IMR-90 (cell line): ENCODE data around the gene TTI1. TPM values are rescaled to one million over a fixed set of nuclear protein-coding genes. Genes with fewer than 3 reads are reported as not detected.

Experiments
- ATAC-seq: fragments of 200-7000 bp; cut with Tn5 transposase; 2 replicates; pipeline ENCODE4 v1.9.1; 2020; ENCODE audit warnings: low read depth, mild to moderate bottlenecking, moderate library complexity
- BruUV-seq: library from RNA; stranded (reverse); fragments of 400-500 nt; replicated peaks from 2 replicates; lab custom pipeline; 2021; lab: Mats Ljungman, UMichigan
- CTCF ChIA-PET: fragments of 300-600 bp; formaldehyde crosslinking; extraction: SDS; loops from one replicate; lab custom pipeline; 2021; ENCODE audit warnings: antibody characterized with exemption; lab: Yijun Ruan, JAX
- POLR2A ChIA-PET: fragments of 300-600 bp; sonication (Branson Sonifier 250); formaldehyde crosslinking; loops from one replicate; lab custom pipeline; 2022; ENCODE audit warnings: antibody characterized with exemption; ENCODE audit not compliant: unreplicated experiment; lab: Charles Lee
- DNase-seq: peaks from one replicate; pipeline ENCODE4 v3.0.0; 2013
- H2AFZ ChIP-seq: replicated peaks from 2 replicates; pipeline ENCODE3; 2013; ENCODE audit warnings: low read length, mild to moderate bottlenecking; ENCODE audit not compliant: poor library complexity
- H2AK5ac ChIP-seq: 2 replicates; pipeline ENCODE4 v1.6.1; 2013; ENCODE audit warnings: low read depth, low read length, inconsistent platforms
- H2AK9ac ChIP-seq: replicated peaks from 2 replicates; pipeline ENCODE3; 2013; ENCODE audit warnings: mild to moderate bottlenecking, low read depth, low read length, moderate library complexity; ENCODE audit not compliant: poor library complexity
- H2BK120ac ChIP-seq: 2 replicates; pipeline ENCODE4 v1.6.1; 2013; ENCODE audit warnings: low read depth, low read length, inconsistent platforms
- H2BK15ac ChIP-seq: 3 replicates; pipeline ENCODE4 v1.6.1; 2013; ENCODE audit warnings: low read depth, low read length, inconsistent platforms
- H2BK20ac ChIP-seq: 2 replicates; pipeline ENCODE4 v1.6.1; 2013; ENCODE audit warnings: low read depth, mild to moderate bottlenecking, inconsistent platforms, low read length, moderate library complexity
- H2BK5ac ChIP-seq: 2 replicates; pipeline ENCODE4 v1.6.1; 2013; ENCODE audit warnings: mild to moderate bottlenecking, low read depth, low read length, inconsistent platforms; ENCODE audit not compliant: poor library complexity, severe bottlenecking
- H3K14ac ChIP-seq: replicated peaks from 2 replicates; pipeline ENCODE4 v1.6.1; 2013; ENCODE audit warnings: low read depth, low read length, inconsistent platforms
- H3K18ac ChIP-seq: 2 replicates; pipeline ENCODE4 v1.6.1; 2013; ENCODE audit warnings: low read depth, low read length, control low read depth
- H3K23ac ChIP-seq: 2 replicates; pipeline ENCODE4 v1.6.1; 2013; ENCODE audit warnings: low read depth, low read length, inconsistent platforms
- H3K27ac ChIP-seq: 2 replicates; pipeline ENCODE4 v1.5.1; 2013; ENCODE audit warnings: mild to moderate bottlenecking, control low read depth, low read length; ENCODE audit not compliant: insufficient read depth
- H3K27me3 ChIP-seq: 2 replicates; pipeline ENCODE4 v1.6.1; 2013; ENCODE audit warnings: low read length; ENCODE audit not compliant: control insufficient read depth, insufficient read depth
- H3K36me3 ChIP-seq: 2 replicates; pipeline ENCODE4 v1.6.1; 2013; ENCODE audit warnings: low read length, mixed read lengths; ENCODE audit not compliant: control insufficient read depth, insufficient read depth
- H3K4ac ChIP-seq: 2 replicates; pipeline ENCODE4 v1.6.1; 2013; ENCODE audit warnings: low read depth, low read length, inconsistent platforms
- H3K4me1 ChIP-seq: 2 replicates; pipeline ENCODE4 v1.6.1; 2013; ENCODE audit warnings: low read length, mixed read lengths; ENCODE audit not compliant: control insufficient read depth, insufficient read depth
- H3K4me2 ChIP-seq: 2 replicates; pipeline ENCODE4 v1.6.1; 2013; ENCODE audit warnings: low read depth, mild to moderate bottlenecking, control low read depth, low read length, moderate library complexity
- H3K4me3 ChIP-seq: 2 replicates; pipeline ENCODE4 v1.5.1; 2013; ENCODE audit warnings: low read depth, mild to moderate bottlenecking, control low read depth, low read length, moderate library complexity; ENCODE audit not compliant: insufficient read depth
- H3K56ac ChIP-seq: 2 replicates; pipeline ENCODE4 v1.6.1; 2013; ENCODE audit warnings: low read length, inconsistent platforms; ENCODE audit not compliant: insufficient read depth; ENCODE audit errors: extremely low read depth
- H3K79me1 ChIP-seq, 2 experiments: 2 replicates each; pipeline ENCODE4 v1.6.1; 2013; ENCODE audit warnings: low read length in 2 of 2, inconsistent platforms in 1 of 2, low read depth in 1 of 2
- H3K9ac ChIP-seq: 2 replicates; pipeline ENCODE4 v1.6.1; 2013; ENCODE audit warnings: low read depth, low read length, control low read depth
- H3K9me1 ChIP-seq: 2 replicates; pipeline ENCODE4 v1.6.1; 2013; ENCODE audit warnings: low read length, inconsistent platforms; ENCODE audit not compliant: insufficient read depth
- H3K9me3 ChIP-seq: 2 replicates; pipeline ENCODE4 v1.6.1; 2013; ENCODE audit warnings: low read length; ENCODE audit not compliant: control insufficient read depth, insufficient read depth
- H4K20me1 ChIP-seq: 2 replicates; pipeline ENCODE4 v1.6.1; 2013; ENCODE audit warnings: low read length, inconsistent platforms; ENCODE audit not compliant: insufficient read depth
- H4K5ac ChIP-seq: 2 replicates; pipeline ENCODE4 v1.6.1; 2013; ENCODE audit warnings: mild to moderate bottlenecking, low read depth, low read length, control low read depth
- H4K8ac ChIP-seq, 2 experiments: 2 replicates each; pipeline ENCODE4 v1.6.1; 2013; ENCODE audit warnings: low read depth in 2 of 2, low read length in 2 of 2, control low read depth in 1 of 2, inconsistent platforms in 1 of 2
- H4K91ac ChIP-seq: 2 replicates; pipeline ENCODE4 v1.6.1; 2013; ENCODE audit warnings: low read depth, low read length, inconsistent platforms; ENCODE audit not compliant: insufficient read depth
- BHLHE40 ChIP-seq: fragments of 150-350 bp; IDR thresholded peaks from 2 replicates; pipeline ENCODE4 v1.6.1; 2016; ENCODE audit warnings: mild to moderate bottlenecking, low read depth, low read length
- CEBPB ChIP-seq: IDR thresholded peaks from 2 replicates; pipeline ENCODE4 v1.6.1; 2012; ENCODE audit warnings: low read depth, low read length, improper control_type of control experiment
- CHD1 ChIP-seq: IDR thresholded peaks from 2 replicates; pipeline ENCODE4 v1.6.1; 2012; ENCODE audit warnings: low read depth, low read length, improper control_type of control experiment
- MAZ ChIP-seq: IDR thresholded peaks from 2 replicates; pipeline ENCODE4 v1.6.1; 2012; ENCODE audit warnings: low read depth, mild to moderate bottlenecking, low read length, improper control_type of control experiment, moderate library complexity, borderline replicate concordance
- NFE2L2 ChIP-seq: fragments of 150-350 bp; IDR thresholded peaks from 2 replicates; pipeline ENCODE4 v1.6.1; 2016; ENCODE audit warnings: low read depth, mild to moderate bottlenecking, low read length
- WGBS, 2 experiments: methylation state at CpG; one replicate each; pipeline versions ENCODE4 v1.1.5 to v1.1.7; 2013; ENCODE audit warnings: missing lambda C conversion rate in 2 of 2; ENCODE audit not compliant: insufficient read length in 1 of 2; ENCODE audit errors: extremely low coverage in 2 of 2; 5-methylcytosine and 5-hydroxymethylcytosine counted together
- dilution Hi-C: fragments of 300-500 bp; cut with HindIII; formaldehyde crosslinking; loops from one replicate; pipeline ENCODE4 v1.14.3; 2018; ENCODE audit warnings: low sequenced_read_pairs; ENCODE audit not compliant: unreplicated experiment
- in situ Hi-C: fragments of 300-500 bp; cut with MboI; formaldehyde crosslinking; loops from 3 replicates; pipeline ENCODE4 v1.14.3; 2019; ENCODE audit warnings: low sequenced_read_pairs, inconsistent platforms, mixed read lengths
- intact Hi-C: fragments of 100-400 bp; cut with micrococcal nuclease; formaldehyde crosslinking; loops from 2 replicates; pipeline ENCODE4 v1.10.0; 2022
- polyA plus RNA-seq, 3 experiments: library from polyadenylated mRNA; depleted of rRNA; stranded (reverse); fragments of >200 nt; gene quantifications; 2 replicates each; pipeline ENCODE4 v1.2.3, GENCODE V29; 2012; ENCODE audit warnings: low replicate concordance in 1 of 3
- total RNA-seq: library from RNA; depleted of rRNA; stranded (reverse); fragments of >200 nt; gene quantifications from 2 replicates; pipeline ENCODE4 v1.2.3, GENCODE V29; 2012
- TF ChIP-seq, protein P1 (sequence below): conservative IDR thresholded peaks from 2 replicates; pipeline ENCODE4 v1.5.1; 2012; ENCODE audit warnings: mild to moderate bottlenecking, low read depth, low read length, improper control_type of control experiment

Gene TTI1
- total and polyA plus RNA-seq, 2 of the 4 experiments (the other 2 are of a cell fraction), result 12.5 to 17.6 TPM

DNA sequence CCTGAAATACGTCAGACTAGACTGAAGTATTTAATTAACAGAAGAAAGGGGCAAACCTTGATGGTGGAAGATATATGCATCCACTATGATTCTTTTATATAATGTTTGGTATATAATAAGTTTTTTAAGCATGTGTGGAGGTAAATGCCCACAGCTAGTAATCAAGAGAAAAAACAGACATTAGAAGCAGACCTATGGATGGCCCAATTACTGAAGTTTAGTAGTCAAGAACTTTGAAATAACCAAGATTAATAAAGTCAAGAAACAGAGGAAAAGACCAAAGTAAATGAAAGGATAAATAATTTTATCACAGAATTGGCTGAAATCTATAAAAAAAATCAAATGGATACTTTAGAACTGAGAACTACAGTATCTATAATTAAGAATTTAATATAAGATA, 15.3 kb downstream of the TTI1 start:
- DNase-seq, result no peak
- peaks cover 13% of the 10 kb centered on the region for H3K9me1 ChIP-seq
- H4K20me1 ChIP-seq, result peaks cover 8% of the 10 kb centered on the region
- intact Hi-C loops (no loop called here), in situ Hi-C loops (no loop called here), dilution Hi-C loops (no loop called here)
- H3K4me3 ChIP-seq, result no peak overlapping the region
- no peak overlapping the region for H3K9ac ChIP-seq
- H2BK5ac ChIP-seq, result no peak overlapping the region
- peaks cover 5% of the 10 kb centered on the region for H3K4me1 ChIP-seq
- no peak overlapping the region for H2BK20ac ChIP-seq
- no peak overlapping the region for H3K18ac ChIP-seq
- no TSS peak for BruUV-seq
- H2AFZ ChIP-seq, result no peak overlapping the region
- TF ChIP-seq CHD1 (no peak), MAZ (no peak), BHLHE40 (no peak), CEBPB (no peak), NFE2L2 (no peak)
- TF ChIP-seq, protein P1, sequence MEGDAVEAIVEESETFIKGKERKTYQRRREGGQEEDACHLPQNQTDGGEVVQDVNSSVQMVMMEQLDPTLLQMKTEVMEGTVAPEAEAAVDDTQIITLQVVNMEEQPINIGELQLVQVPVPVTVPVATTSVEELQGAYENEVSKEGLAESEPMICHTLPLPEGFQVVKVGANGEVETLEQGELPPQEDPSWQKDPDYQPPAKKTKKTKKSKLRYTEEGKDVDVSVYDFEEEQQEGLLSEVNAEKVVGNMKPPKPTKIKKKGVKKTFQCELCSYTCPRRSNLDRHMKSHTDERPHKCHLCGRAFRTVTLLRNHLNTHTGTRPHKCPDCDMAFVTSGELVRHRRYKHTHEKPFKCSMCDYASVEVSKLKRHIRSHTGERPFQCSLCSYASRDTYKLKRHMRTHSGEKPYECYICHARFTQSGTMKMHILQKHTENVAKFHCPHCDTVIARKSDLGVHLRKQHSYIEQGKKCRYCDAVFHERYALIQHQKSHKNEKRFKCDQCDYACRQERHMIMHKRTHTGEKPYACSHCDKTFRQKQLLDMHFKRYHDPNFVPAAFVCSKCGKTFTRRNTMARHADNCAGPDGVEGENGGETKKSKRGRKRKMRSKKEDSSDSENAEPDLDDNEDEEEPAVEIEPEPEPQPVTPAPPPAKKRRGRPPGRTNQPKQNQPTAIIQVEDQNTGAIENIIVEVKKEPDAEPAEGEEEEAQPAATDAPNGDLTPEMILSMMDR, result no peak
- H3K36me3 ChIP-seq, result peaks cover 22% of the 10 kb centered on the region
- no peaks in the 10 kb centered on the region for H3K27me3 ChIP-seq
- H4K8ac ChIP-seq, result no peak overlapping the region
- no peak for ATAC-seq
- no peak overlapping the region for H2BK120ac ChIP-seq
- peaks cover 39 to 55% of the 10 kb centered on the region in 2 experiments for H3K79me1 ChIP-seq
- H3K56ac ChIP-seq, result no peak overlapping the region
- no peak overlapping the region for H3K14ac ChIP-seq
- H2AK9ac ChIP-seq, result no peak overlapping the region
- CTCF ChIA-PET, result no interaction called here
- no peak overlapping the region for H4K91ac ChIP-seq
- H3K27ac ChIP-seq, result no peak overlapping the region
- POLR2A ChIA-PET, result no interaction called here
- H3K4me2 ChIP-seq, result no peak overlapping the region
- no peak overlapping the region for H3K4ac ChIP-seq
- no peak overlapping the region for H4K5ac ChIP-seq
- no peak overlapping the region for H2AK5ac ChIP-seq
- peaks cover 6% of the 10 kb centered on the region for H3K9me3 ChIP-seq
- WGBS, 2 experiments, result no CpG with 5 or more reads among the region's 1 CpG
- no peak overlapping the region for H3K23ac ChIP-seq
- no peak overlapping the region for H2BK15ac ChIP-seq
